Measurements from ENCODE around the gene TRIP10. TPM values are rescaled to one million over a fixed set of nuclear protein-coding genes. Genes with fewer than 3 reads are reported as not detected.

TRIP10 gene
- total and polyA plus RNA-seq, 2 of the 8 experiments (the other 6 are each of a cell fraction or from before 2014, with no cell fraction given): 27.8 to 69.5 TPM

GRCh38 chr19:6720369-6721137 is 18.9 kb upstream of the TRIP10 start, which contains the start of gene C3:
TSS of gene C3 (minus strand) at chr19:6720650. CDS start at chr19:6720589, 61 bp downstream.
- H4K8ac ChIP-seq (ENCODE audit: extremely low read depth, insufficient read depth, low read length): no peak within 1 kb of the TSS
- no peak within 1 kb of the TSS for H3K56ac ChIP-seq (replicated peaks; ENCODE audit: insufficient read length, low read depth, low read length)
- H3K79me1 ChIP-seq (ENCODE audit: low read depth, low read length): no peaks in the 10 kb centered on the region
- peak within 1 kb of the TSS; percentile 53; the same call in 1 of the 2 replicates for H2BK15ac ChIP-seq (ENCODE audit: low read length)
- DNase-seq (ENCODE audit: low read depth in 1 of 2, low spot score in 2 of 2): no peak
- H3K9me3 ChIP-seq (ENCODE audit: insufficient read depth in 2 of 2, low read depth in 1 of 2, low read length in 1 of 2): no peaks in the 10 kb centered on the region
- no peak within 1 kb of the TSS for H3K4me2 ChIP-seq (ENCODE audit: insufficient read depth in 1 of 2, low read depth in 2 of 2, low read length in 2 of 2)
- FAIRE-seq: no peak
- no peak within 1 kb of the TSS for H3K4ac ChIP-seq (replicated peaks; ENCODE audit: insufficient read length, low read depth, low read length)
- no peak within 1 kb of the TSS for H3K18ac ChIP-seq (ENCODE audit: extremely low read depth, low read length)
- no peak within 1 kb of the TSS for H3K4me3 ChIP-seq (ENCODE audit: extremely low read depth in 1 of 4, insufficient read depth in 2 of 4, low read depth in 3 of 4, low read length in 4 of 4)
- no peak within 1 kb of the TSS for H3K23ac ChIP-seq (ENCODE audit: insufficient read length)
- no peak within 1 kb of the TSS for H3K14ac ChIP-seq (ENCODE audit: insufficient read length)
- ChIA-PET CTCF (ENCODE audit: partially characterized antibody) (interaction anchor here (7.2 kb wide), 1 partner anchor 16 kb away, joined by 31 read pairs; the partner anchor contains the start of gene GPR108), POLR2A (ENCODE audit: partially characterized antibody) (interaction anchor here (0.7 to 1.0 kb wide), 2 partner anchors 18 to 118 kb away, joined by 3 read pairs; no protein-coding TSS in a partner anchor)
- peaks cover 0 to 6% of the 10 kb centered on the region in 2 experiments for H4K20me1 ChIP-seq (replicated peaks in 1 of 2; ENCODE audit: control insufficient read depth in 1 of 2, insufficient read depth in 2 of 2, low read length in 2 of 2)
- H2BK20ac ChIP-seq (ENCODE audit: low read length): no peak within 1 kb of the TSS
- H2BK12ac ChIP-seq (ENCODE audit: low read depth, low read length): peak within 1 kb of the TSS; percentile 90; the same call in 1 of the 2 replicates
- 0 out of 2 replicates have a peak within 1 kb of the TSS, but pooled peaks have one; percentile 9 for H2BK5ac ChIP-seq (ENCODE audit: low read depth, low read length)
- H2AFZ ChIP-seq (ENCODE audit: low read length): no peak within 1 kb of the TSS
- peaks cover 10% of the 10 kb centered on the region for H3K23me2 ChIP-seq (ENCODE audit: low read depth, low read length)
- no peaks in the 10 kb centered on the region; a peak in 1 of 8 replicates for H3K36me3 ChIP-seq (ENCODE audit: control insufficient read depth in 2 of 4, insufficient read depth in 4 of 4, low read length in 3 of 4)
- H3K27me3 ChIP-seq (replicated peaks in 1 of 4; ENCODE audit: control insufficient read depth in 3 of 4, extremely low read depth in 1 of 4, insufficient read depth in 3 of 4, low read length in 3 of 4): no peaks in the 10 kb centered on the region; a peak in 1 of 7 replicates
- peaks cover 0 to 14% (median 6%) of the 10 kb centered on the region in 4 experiments; a peak in 4 of 7 replicates for H3K4me1 ChIP-seq (replicated peaks in 1 of 4; ENCODE audit: control insufficient read depth in 3 of 4, insufficient read depth in 4 of 4, low read length in 3 of 4)
- no peaks in the 10 kb centered on the region; a peak in 1 of 4 replicates for H3K79me2 ChIP-seq (ENCODE audit: control insufficient read depth in 1 of 2, insufficient read depth in 2 of 2, low read length in 2 of 2)
- no peak within 1 kb of the TSS for H3K9ac ChIP-seq (replicated peaks in 1 of 4; ENCODE audit: extremely low read depth in 1 of 4, low read depth in 3 of 4, low read length in 3 of 4)
- H2AK5ac ChIP-seq (ENCODE audit: low read depth, low read length): no peak within 1 kb of the TSS
- 79% methylated on average over 4 of the region's 4 CpGs; no CpG with 5 or more reads in 1 of the 2 experiments for WGBS, 2 experiments (ENCODE audit: extremely low coverage in 1 of 2, insufficient coverage in 1 of 2, insufficient read length in 1 of 2, insufficient replicate concordance in 2 of 2, low coverage in 1 of 2, low lambda C conversion rate in 2 of 2, missing lambda C conversion rate in 1 of 2)
- no peak within 1 kb of the TSS for H4K5ac ChIP-seq (ENCODE audit: insufficient read length, low read depth, low read length)
- no peak within 1 kb of the TSS for H3K27ac ChIP-seq (ENCODE audit: low read depth, low read length)
- H4K91ac ChIP-seq (replicated peaks; ENCODE audit: insufficient read length, low read length): no peak within 1 kb of the TSS
- no peak within 1 kb of the TSS for H2BK120ac ChIP-seq (replicated peaks; ENCODE audit: low read depth, low read length)
- TF ChIP-seq EP300 (IDR thresholded peaks at IDR 0.05; ENCODE audit: borderline replicate concordance in 1 of 2, low read depth in 2 of 2, low read length in 2 of 2) (no peak), RAD21 (IDR thresholded peaks at IDR 0.05 in 1 of 2, conservative IDR thresholded peaks at IDR 0.05 in 1 of 2; ENCODE audit: low read depth in 2 of 2, low read length in 2 of 2) (no peak), E2F6 (IDR thresholded peaks at IDR 0.05) (no peak), BACH1 (IDR thresholded peaks at IDR 0.05; ENCODE audit: low read length) (no peak), CBX8 (IDR thresholded peaks at IDR 0.05; ENCODE audit: borderline replicate concordance, low read depth, low read length) (no peak), NRF1 (IDR thresholded peaks at IDR 0.05; ENCODE audit: low read depth, low read length) (no peak), POLR2A (IDR thresholded peaks at IDR 0.05; ENCODE audit: control extremely low read depth in 1 of 2, low read depth in 2 of 2, low read length in 2 of 2) (no peak)
